ENCODE measurements around the gene ABCC9. TPM values are rescaled to one million over a fixed set of nuclear protein-coding genes. Genes with fewer than 3 reads are reported as not detected.

Gene ABCC9
- total RNA-seq, 2 donors from 2014 or later: 0.22 TPM; not detected in 1

GRCh38 chr12:21764950-21765349, 176.3 kb downstream of the ABCC9 start:
- Histone ChIP-seq H3K4me3 (ENCODE audit: low read length) (no peak overlapping the region), H3K9me3 (ENCODE audit: control insufficient read depth, low read length) (no peaks in the 10 kb centered on the region), H3K36me3 (ENCODE audit: control insufficient read depth, insufficient read depth, low read length) (no peaks in the 10 kb centered on the region), H3K4me1 (ENCODE audit: control insufficient read depth, insufficient read depth, low read length) (no peaks in the 10 kb centered on the region), H3K9ac (ENCODE audit: extremely low read depth, low read length, poor library complexity, severe bottlenecking) (no peak overlapping the region), H3K27me3 (ENCODE audit: control insufficient read depth, insufficient read depth, low read length, poor library complexity, severe bottlenecking) (peaks cover 14% of the 10 kb centered on the region), H3K27ac (ENCODE audit: low read depth, low read length) (no peak overlapping the region)
- WGBS, 2 experiments (ENCODE audit: insufficient coverage in 1 of 2, insufficient read length in 1 of 2): 90% methylated on average over 4 of the region's 4 CpGs
- H3K27me3 Mint-ChIP-seq (ENCODE audit: insufficient read depth): peaks cover 7% of the 10 kb centered on the region
- H3K36me3 Mint-ChIP-seq (ENCODE audit: low read depth): no peaks in the 10 kb centered on the region
- no peak overlapping the region for H3K4me3 Mint-ChIP-seq
- no peak for DNase-seq
- H3K27ac Mint-ChIP-seq: no peak overlapping the region
- TF ChIP-seq CTCF (conservative IDR thresholded peaks at IDR 0.05): no peak
- no peaks in the 10 kb centered on the region for H3K9me3 Mint-ChIP-seq
- no peaks in the 10 kb centered on the region for H3K4me1 Mint-ChIP-seq

GRCh38 chr12:21764065-21764464, 177.2 kb downstream of the ABCC9 start:
- Histone ChIP-seq H3K9me3 (ENCODE audit: control insufficient read depth, low read length) (no peaks in the 10 kb centered on the region), H3K27ac (ENCODE audit: low read depth, low read length) (no peak overlapping the region), H3K27me3 (ENCODE audit: control insufficient read depth, insufficient read depth, low read length, poor library complexity, severe bottlenecking) (peaks cover 14% of the 10 kb centered on the region), H3K4me3 (ENCODE audit: low read length) (no peak overlapping the region), H3K4me1 (ENCODE audit: control insufficient read depth, insufficient read depth, low read length) (no peaks in the 10 kb centered on the region), H3K36me3 (ENCODE audit: control insufficient read depth, insufficient read depth, low read length) (no peaks in the 10 kb centered on the region), H3K9ac (ENCODE audit: extremely low read depth, low read length, poor library complexity, severe bottlenecking) (no peak overlapping the region)
- no peak overlapping the region for H3K4me3 Mint-ChIP-seq
- H3K4me1 Mint-ChIP-seq: no peaks in the 10 kb centered on the region
- no peak for DNase-seq
- H3K36me3 Mint-ChIP-seq (ENCODE audit: low read depth): no peaks in the 10 kb centered on the region
- H3K27ac Mint-ChIP-seq: no peak overlapping the region
- WGBS, 2 experiments (ENCODE audit: insufficient coverage in 1 of 2, insufficient read length in 1 of 2): 75 to 84% methylated on average over 1 to 2 of the region's 2 CpGs
- TF ChIP-seq CTCF (conservative IDR thresholded peaks at IDR 0.05): no peak
- no peaks in the 10 kb centered on the region for H3K9me3 Mint-ChIP-seq
- peaks cover 5% of the 10 kb centered on the region for H3K27me3 Mint-ChIP-seq (ENCODE audit: insufficient read depth)

GRCh38 chr12:21763531-21763930, 177.7 kb downstream of the ABCC9 start:
- no peak for TF ChIP-seq CTCF (conservative IDR thresholded peaks at IDR 0.05)
- H3K4me1 ChIP-seq (ENCODE audit: control insufficient read depth, insufficient read depth, low read length): no peaks in the 10 kb centered on the region
- H3K9me3 Mint-ChIP-seq: no peaks in the 10 kb centered on the region
- no peak overlapping the region for H3K27ac Mint-ChIP-seq
- H3K27me3 Mint-ChIP-seq (ENCODE audit: insufficient read depth): peaks cover 5% of the 10 kb centered on the region
- H3K4me3 Mint-ChIP-seq: no peak overlapping the region
- H3K4me1 Mint-ChIP-seq: no peaks in the 10 kb centered on the region
- H3K9ac ChIP-seq (ENCODE audit: extremely low read depth, low read length, poor library complexity, severe bottlenecking): no peak overlapping the region
- 91 to 93% methylated on average over 2 of the region's 2 CpGs for WGBS, 2 experiments (ENCODE audit: insufficient coverage in 1 of 2, insufficient read length in 1 of 2)
- no peaks in the 10 kb centered on the region for H3K36me3 Mint-ChIP-seq (ENCODE audit: low read depth)
- H3K27ac ChIP-seq (ENCODE audit: low read depth, low read length): no peak overlapping the region
- H3K27me3 ChIP-seq (ENCODE audit: control insufficient read depth, insufficient read depth, low read length, poor library complexity, severe bottlenecking): peaks cover 14% of the 10 kb centered on the region
- H3K4me3 ChIP-seq (ENCODE audit: low read length): no peak overlapping the region
- H3K36me3 ChIP-seq (ENCODE audit: control insufficient read depth, insufficient read depth, low read length): no peaks in the 10 kb centered on the region
- no peaks in the 10 kb centered on the region for H3K9me3 ChIP-seq (ENCODE audit: control insufficient read depth, low read length)
- DNase-seq: no peak
